HG02884 (cell line): ENCODE data around the gene GALNT5.

Experiments
- ATAC-seq: cut with Tn5 transposase; IDR thresholded peaks from one replicate; pipeline ENCODE4 v1.9.1; 2021; ENCODE audit warnings: mild to moderate bottlenecking, moderate library complexity; ENCODE audit not compliant: unreplicated experiment

The GALNT5 gene

GRCh38 chr2:157283468-157283867 is 26.0 kb downstream of the GALNT5 start:
- ATAC-seq, result no peak

GRCh38 chr2:157287160-157287559 is 29.7 kb downstream of the GALNT5 start:
- ATAC-seq, result no peak

GRCh38 chr2:157290525-157290924 is 33.0 kb downstream of the GALNT5 start:
- no peak for ATAC-seq

- ATAC-seq, result no peak
These were observed 33.5 kb downstream of the GALNT5 start for GRCh38 chr2:157291018-157291417.

- no peak for ATAC-seq
These were observed 35.3 kb downstream of the GALNT5 start for GRCh38 chr2:157292853-157293252.

- no peak for ATAC-seq
These were observed 39.0 kb downstream of the GALNT5 start for GRCh38 chr2:157296490-157296889.

- ATAC-seq, result no peak
These were observed 39.5 kb downstream of the GALNT5 start for GRCh38 chr2:157296958-157297357.

GRCh38 chr2:157301307-157301706 is 43.8 kb downstream of the GALNT5 start:
- no peak for ATAC-seq

GRCh38 chr2:157302492-157303099 is 45.1 kb downstream of the GALNT5 start:
- no peak for ATAC-seq

- ATAC-seq, result no peak
These were observed 46.1 kb downstream of the GALNT5 start for GRCh38 chr2:157303612-157304011.

- no peak for ATAC-seq
These were observed 47.6 kb downstream of the GALNT5 start for GRCh38 chr2:157304811-157305722.

GRCh38 chr2:157305723-157306110 is 48.2 kb downstream of the GALNT5 start:
- ATAC-seq, result no peak

- no peak for ATAC-seq
These were observed 49.5 kb downstream of the GALNT5 start for GRCh38 chr2:157307021-157307420.

- ATAC-seq, result no peak
These were observed 52.4 kb downstream of the GALNT5 start for GRCh38 chr2:157309878-157310277.

GRCh38 chr2:157311706-157312105 is 54.2 kb downstream of the GALNT5 start:
- no peak for ATAC-seq

GRCh38 chr2:157312866-157313486 is 55.5 kb downstream of the GALNT5 start:
- ATAC-seq, result peak; percentile 76

- ATAC-seq, result no peak
These were observed 58.4 kb downstream of the GALNT5 start for GRCh38 chr2:157315901-157316300.

GRCh38 chr2:157318884-157319283 is 61.4 kb downstream of the GALNT5 start:
- no peak for ATAC-seq

GRCh38 chr2:157319795-157320194 is 62.3 kb downstream of the GALNT5 start:
- ATAC-seq, result no peak

GRCh38 chr2:157320409-157320808 is 62.9 kb downstream of the GALNT5 start:
- no peak for ATAC-seq

GRCh38 chr2:157321466-157321865 is 64.0 kb downstream of the GALNT5 start:
- ATAC-seq, result no peak

GRCh38 chr2:157322432-157322831 is 64.9 kb downstream of the GALNT5 start:
- ATAC-seq, result no peak
